Measurements from ENCODE around the gene NNMT.
A peak's percentile ranks its signal among the peaks of the same experiment; 100 is the strongest.
"Not testable (repeated sequence)": the region's sequence is repeated elsewhere in the genome, so short reads cannot be mapped to it uniquely, and the experiment has no call there.

The NNMT gene

GRCh38 chr11:114310095-114310494 lies 13.9 kb downstream of the NNMT start:
- DNase-seq (ENCODE audit: low read depth): no peak

- no peak for DNase-seq (ENCODE audit: low read depth)
These were observed 15.7 kb downstream of the NNMT start for GRCh38 chr11:114311946-114312345.

GRCh38 chr11:114314096-114314495 lies 17.9 kb downstream of the NNMT start:
- DNase-seq (ENCODE audit: low read depth): no peak

GRCh38 chr11:114315749-114316368 lies 19.7 kb downstream of the NNMT start:
- no peak for DNase-seq (ENCODE audit: low read depth)

- no peak for DNase-seq (ENCODE audit: low read depth)
These were observed 21.0 kb downstream of the NNMT start for GRCh38 chr11:114316980-114317786.

GRCh38 chr11:114317787-114318137 lies 21.6 kb downstream of the NNMT start:
- no peak for DNase-seq (ENCODE audit: low read depth)

GRCh38 chr11:114318361-114318760 lies 22.2 kb downstream of the NNMT start:
- DNase-seq (ENCODE audit: low read depth): no peak

GRCh38 chr11:114319716-114320328 lies 23.6 kb downstream of the NNMT start:
- DNase-seq (ENCODE audit: low read depth): no peak

- DNase-seq (ENCODE audit: low read depth): peak; percentile 66
These were observed 25.5 kb downstream of the NNMT start for GRCh38 chr11:114321621-114322257.

- no peak for DNase-seq (ENCODE audit: low read depth)
These were observed 26.7 kb downstream of the NNMT start for GRCh38 chr11:114322934-114323333.

GRCh38 chr11:114326151-114326550 lies 30.0 kb downstream of the NNMT start:
- DNase-seq (ENCODE audit: low read depth): no peak

GRCh38 chr11:114326776-114327175 lies 30.6 kb downstream of the NNMT start:
- no peak for DNase-seq (ENCODE audit: low read depth)

- no peak for DNase-seq (ENCODE audit: low read depth)
These were observed 34.2 kb downstream of the NNMT start for GRCh38 chr11:114330373-114330772.

- DNase-seq (ENCODE audit: low read depth): peak; percentile 52
These were observed 44.3 kb downstream of the NNMT start for GRCh38 chr11:114340311-114341131.

- DNase-seq (ENCODE audit: low read depth): not testable (repeated sequence)
These were observed 45.5 kb downstream of the NNMT start for GRCh38 chr11:114341667-114342066.

- no peak for DNase-seq (ENCODE audit: low read depth)
These were observed 46.3 kb downstream of the NNMT start for GRCh38 chr11:114342476-114342875.

GRCh38 chr11:114343020-114343419 lies 46.8 kb downstream of the NNMT start:
- no peak for DNase-seq (ENCODE audit: low read depth)

GRCh38 chr11:114343493-114343892 lies 47.3 kb downstream of the NNMT start:
- no peak for DNase-seq (ENCODE audit: low read depth)

GRCh38 chr11:114344494-114344893 lies 48.3 kb downstream of the NNMT start:
- DNase-seq (ENCODE audit: low read depth): no peak

GRCh38 chr11:114345575-114346222 lies 49.5 kb downstream of the NNMT start:
- no peak for DNase-seq (ENCODE audit: low read depth)

- DNase-seq (ENCODE audit: low read depth): no peak
These were observed 50.5 kb downstream of the NNMT start for GRCh38 chr11:114346709-114347141.
